ENCODE results near the gene KSR1.

KSR1 gene

DNA sequence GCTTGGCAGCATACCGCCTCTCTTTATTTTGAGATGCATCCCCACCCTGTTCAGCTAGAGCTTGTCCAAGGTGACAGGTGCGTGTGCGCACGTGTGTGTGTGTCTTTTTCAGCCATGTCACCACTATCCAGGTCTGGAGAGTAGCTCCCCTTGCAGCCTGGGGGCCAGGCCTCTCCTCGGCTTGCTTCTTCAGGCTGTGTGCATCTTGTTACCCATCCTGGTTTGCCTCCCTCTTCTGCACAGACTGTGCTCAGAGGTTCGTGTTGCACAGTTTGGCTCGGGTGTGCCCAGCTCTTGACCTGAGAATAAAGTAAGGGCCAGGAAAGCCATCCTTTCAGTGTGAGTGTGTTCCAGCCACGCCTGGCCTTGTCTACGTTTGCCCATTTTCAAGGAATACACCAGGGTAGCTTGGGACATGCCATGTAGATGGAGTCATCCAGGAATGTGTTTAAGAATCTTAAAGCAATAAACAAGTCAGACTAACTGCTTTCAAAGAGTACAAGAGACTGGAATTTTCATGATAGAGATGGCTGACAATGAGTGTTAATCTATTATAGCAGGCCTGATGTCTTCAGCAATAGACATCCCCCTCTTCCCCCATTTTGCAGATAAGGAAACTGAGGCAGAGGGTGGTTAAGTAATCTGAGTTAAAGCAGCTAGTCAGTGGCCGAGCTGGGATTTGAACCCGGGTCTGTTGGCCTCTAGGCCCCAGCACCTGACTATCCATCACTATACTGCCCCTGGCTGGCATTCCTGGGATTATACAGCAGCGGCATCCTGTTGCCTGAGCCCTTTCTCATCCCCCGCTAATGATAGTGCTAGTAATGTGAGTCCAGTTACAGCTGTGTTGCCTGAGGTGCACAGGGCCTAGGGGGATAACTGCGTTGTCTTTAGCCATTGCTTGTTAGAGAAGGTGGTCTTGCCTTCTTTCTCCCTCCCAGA lies 77.9 kb downstream of the KSR1 start:
- no peak for DNase-seq

DNA sequence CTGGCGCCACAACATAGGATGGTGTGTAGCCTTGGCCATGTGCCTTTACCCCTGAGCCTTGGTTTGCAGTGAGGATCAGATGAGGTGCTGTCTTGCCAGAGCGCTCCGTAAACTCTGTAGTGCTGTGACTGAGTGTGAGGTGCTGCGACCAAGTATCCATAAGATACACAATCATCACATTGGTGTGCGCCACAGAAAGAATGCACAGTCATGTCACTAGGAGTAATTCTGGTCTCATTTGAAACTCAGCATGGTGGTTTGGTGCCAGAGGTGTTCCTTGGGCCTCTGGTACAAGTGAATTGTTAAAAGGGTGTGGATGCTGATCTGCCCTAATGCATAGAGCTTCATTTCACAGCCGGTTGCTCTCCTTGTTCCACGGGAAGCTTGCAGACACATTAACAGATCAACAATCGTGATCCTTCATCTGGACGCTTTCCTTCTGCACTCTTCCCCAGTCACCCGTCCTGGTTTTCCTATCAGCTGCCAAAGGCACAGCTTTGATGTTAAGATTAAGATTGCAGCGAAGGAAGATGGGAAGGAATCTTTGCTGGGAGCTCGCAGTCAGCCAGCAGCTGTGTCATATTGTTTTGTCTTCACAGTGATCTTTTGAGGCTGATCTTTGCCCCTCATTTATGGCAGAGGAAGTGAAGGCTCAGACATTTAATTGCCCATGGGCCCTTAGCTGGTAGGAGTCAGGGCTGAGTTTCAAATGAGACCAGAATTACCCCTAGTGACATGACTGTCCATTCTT lies 79.1 kb downstream of the KSR1 start:
- DNase-seq, result no peak

DNA sequence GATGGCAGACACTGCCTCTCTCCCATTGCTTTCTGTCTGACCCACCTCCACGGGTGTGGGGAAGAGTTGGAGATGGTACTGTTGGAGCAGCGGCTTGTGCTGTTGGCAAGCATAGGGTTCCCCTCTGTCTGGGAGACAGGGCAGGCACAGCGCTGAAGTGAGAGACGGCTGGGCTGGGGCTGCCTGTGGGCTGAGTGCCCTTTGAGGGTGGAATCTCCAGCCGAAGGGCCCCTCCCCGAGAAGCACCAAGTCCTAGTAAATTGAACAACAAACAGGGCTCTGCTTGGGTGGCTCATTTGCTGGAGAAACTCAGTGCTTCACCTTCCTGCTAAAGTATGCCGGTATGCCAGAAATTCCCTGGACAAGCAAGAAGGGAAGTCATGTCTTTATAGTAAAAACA lies 79.7 kb downstream of the KSR1 start:
- no peak for DNase-seq

DNA sequence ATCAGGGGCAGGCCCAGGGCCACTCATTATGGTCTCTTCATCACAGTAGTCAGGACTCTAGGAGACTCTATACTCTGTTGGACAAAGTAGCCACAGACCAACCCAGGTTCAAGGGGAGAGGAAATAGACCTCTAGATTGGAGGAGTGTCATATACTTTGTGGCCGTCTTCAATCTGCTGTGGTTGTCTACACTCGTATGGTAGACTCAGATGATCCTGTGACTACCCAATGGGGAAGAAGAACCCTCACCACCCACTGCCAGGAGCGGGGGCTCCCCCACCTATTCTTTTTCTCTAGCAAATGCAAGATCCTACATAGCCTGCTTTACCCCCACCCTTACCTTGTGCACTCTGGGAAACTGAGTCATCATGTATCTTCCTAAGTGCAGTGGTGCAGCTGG lies 80.5 kb downstream of the KSR1 start:
- DNase-seq, result no peak

DNA sequence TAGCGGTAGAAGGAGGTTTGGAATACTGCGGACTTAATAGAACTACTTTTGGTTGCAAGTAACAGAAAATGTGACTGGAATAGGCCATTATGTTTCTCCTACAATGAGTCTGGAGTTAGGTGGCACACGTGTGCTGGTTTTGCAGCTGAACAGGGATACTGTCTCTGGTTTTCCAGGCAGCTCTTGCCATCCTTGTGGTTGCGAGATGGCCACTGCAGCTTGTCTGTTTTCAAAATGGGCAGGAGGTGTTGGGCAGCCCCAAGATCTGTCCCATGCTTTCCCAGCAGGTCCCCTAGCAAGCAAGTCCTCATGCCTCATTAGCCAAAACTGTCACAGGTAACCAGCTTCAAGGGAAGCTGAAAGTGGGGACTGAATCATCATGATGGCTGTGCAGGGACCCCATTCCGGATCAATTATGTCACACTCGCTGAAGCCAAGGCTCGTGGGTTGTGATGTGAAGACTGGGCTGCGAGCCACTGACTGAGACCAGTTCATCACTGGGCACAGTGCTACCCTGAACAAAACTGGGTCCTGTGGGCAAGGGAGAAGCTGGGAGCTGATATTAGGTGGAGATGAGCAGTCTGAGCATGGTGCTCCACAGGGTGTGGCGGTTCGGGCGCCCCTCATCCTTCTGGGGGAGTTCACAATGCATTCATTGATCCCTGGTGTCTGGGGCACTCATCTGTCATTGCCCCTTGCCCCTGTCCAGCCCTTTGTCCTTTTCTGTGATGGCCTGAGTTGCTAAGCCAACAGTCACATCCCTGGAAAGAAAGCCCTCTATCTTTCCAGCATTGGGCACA lies 82.1 kb downstream of the KSR1 start:
- DNase-seq, result peak in 27 of 58 donors; percentile 16 to 74 (median 36)

DNA sequence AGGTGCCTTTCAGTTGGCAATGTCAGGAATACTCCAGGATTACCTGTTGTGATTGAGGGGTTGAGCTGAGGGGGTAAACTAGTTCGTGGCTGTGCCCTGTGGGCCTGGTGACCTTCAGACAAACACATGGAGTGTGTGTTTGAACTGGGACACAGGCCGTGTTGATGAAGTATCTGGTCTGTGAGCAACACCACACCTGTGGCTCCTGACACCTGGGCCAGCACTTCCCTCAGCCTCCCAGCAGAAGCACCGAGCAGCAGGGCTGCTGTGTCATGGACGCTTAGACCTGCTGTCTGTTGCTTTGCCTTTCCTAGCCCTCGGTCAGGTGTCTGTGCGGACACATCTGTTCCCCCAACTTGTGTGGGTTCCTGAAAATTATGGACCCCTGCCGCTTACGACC lies 82.9 kb downstream of the KSR1 start:
- DNase-seq, result no peak

DNA sequence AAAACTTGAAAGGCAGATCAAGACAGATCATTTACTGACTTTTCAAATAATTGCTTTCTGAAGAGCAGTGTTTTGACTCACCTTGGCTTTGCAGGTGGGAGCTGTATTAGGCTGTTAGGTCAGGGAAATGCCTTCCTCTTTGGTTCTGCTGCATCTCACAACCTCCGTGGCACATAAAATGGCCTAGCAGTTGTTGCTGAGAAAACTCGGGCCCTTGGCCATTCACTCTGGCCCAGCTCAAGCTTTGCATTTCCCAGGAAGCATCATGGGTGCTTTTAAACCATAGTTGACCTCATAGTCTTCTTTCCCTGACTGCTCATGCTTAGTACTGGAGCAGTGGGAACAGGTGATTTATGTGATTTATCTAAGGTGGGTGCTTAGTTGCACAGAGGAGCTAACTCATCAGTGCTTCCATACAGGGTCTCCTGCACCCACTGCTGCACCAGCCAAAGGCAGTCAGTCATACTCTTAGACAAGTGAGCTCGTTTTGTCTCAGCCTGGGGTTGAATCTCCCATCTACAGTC lies 83.6 kb downstream of the KSR1 start:
- no peak for DNase-seq

DNA sequence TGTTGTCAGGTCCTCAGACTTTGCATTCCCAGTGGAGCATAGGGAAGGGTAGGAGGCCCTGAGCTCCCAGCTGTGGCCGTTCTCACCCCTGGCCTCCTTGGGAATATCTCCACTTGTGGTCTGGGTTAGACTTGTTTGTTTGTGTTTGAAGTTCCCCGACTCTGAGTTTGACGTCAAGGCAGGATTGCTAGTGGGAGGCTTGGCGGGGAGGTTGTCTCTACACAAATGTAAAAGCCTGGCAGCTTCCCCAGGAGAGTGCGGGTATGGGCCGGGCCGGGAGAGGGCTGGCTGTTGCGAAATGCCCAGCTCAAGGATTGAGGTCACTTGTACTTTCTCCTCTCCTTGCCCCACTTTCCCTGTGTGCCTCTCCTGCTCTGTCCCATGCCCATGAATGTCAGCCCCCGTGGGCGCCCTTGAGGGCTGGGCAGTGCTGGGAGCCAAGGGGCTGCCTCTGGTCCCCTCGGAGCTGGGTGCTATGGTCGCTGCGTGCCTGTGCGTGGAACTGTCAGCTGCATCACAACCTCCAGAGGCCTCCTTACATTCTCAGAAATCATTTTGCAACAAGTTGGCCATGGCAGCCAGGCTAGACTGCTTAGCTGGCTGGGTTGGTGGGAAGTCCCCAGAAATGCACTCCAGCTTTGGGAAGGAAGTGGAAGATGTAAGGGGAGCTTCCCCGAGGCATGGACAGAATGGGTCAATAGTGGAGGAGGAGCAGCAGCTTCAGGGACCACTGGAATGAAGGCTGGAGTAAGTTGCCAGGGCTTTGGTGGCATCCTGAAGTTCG lies 84.3 kb downstream of the KSR1 start:
- peak in 47 of 58 donors; percentile 21 to 86 (median 60) for DNase-seq

DNA sequence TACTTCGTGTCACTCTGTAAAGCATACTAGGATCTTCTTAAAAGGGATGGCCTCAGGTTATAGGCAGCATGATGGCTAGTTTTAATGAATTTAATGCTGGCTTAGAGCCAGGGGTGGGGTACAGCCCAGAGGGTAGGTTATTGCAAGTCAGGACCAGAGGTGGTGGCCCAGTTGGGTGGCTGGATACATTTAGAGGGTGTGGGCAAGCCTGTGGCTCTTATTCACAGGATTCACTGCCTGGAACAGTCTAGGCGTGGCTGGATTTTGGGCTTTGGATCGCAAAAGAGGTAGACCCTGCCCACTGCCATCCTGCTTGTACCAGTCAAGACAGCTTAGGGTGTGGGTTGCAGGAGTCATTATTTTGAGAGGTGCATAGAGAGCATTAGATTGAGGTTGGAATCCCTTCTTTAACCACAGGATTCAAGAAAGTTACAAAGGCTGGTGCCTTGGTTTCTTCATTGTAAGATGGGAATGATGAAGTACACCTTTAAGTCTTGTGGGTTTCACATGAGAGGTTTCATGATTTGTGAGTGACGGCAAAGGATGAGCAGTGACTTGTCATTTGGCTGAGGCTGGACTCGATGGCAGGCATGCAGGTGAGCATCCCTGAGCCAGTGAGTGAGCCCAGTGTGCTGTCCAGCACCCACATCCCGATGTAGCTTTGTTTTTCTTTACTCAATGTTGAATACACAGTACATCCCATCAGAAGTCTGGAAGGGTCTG lies 85.2 kb downstream of the KSR1 start:
- DNase-seq, result no peak

DNA sequence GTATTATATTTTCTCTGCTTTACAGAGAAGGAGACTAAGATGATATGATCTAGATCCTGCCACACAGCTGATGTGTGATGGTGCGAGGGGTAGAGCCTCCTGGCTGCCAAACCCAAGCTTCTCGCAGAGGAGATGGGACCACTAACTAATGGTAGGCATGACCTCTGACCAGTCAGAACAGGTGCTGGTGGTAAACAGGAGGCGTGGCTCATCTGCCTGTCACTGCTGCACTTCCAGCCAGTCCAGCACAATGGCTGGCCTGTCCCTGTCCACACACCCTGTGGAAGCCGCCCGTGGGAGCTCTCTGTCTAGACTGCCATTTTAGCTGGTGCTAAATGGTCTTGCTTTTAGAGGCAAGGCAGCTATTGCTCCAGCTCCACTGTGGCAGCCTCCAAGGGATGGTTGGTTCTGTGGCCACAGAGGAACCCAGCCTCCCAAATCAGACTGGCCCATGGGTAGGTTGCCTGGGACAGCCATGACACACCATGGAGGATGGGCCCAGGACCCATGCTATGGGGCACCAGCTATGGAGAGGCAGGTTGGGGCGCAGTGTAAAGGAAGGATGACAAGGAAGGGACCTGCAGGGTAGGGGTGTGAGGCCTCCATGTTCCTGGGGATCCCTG lies 86.7 kb downstream of the KSR1 start:
- DNase-seq, result peak in 1 of 58 donors; percentile 25

DNA sequence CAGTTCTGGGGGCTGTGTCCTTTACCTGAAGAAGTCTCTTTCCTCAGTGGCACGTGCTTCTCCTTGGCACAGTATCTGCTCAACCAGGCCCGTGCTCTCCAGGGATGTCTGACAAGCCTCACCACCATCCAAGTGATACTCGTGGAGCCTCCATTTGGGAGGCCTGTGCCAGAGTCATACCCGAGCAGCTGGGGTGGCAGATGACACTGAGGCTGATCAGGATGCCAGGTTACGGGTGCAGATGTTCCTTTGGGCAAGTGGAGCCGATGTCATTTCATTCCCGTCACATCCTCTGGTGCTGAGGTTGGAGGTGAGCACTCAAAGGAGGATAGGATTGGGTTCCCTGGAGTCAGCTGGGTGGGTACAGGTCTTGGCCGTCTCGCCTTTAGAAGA lies 87.2 kb downstream of the KSR1 start:
- DNase-seq, result no peak

DNA sequence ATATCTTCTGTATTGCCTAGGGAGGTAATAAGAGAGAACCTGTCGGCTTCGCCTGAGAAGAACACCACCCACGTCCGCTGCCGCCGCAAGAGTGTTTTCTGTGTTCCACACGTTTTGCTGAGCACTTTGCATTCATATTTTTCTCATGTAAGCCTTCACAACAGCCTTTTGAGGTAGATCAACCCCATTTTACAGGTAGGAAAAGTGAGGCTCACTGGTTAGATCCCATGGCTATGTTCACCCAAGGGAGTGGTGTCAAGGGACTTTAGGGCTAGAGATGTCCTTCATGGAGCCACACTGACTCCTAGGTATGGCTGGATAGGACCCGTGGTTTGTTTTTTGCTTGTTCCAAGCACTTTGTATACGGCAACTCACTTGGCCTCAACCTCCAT lies 87.7 kb downstream of the KSR1 start:
- DNase-seq, result no peak

DNA sequence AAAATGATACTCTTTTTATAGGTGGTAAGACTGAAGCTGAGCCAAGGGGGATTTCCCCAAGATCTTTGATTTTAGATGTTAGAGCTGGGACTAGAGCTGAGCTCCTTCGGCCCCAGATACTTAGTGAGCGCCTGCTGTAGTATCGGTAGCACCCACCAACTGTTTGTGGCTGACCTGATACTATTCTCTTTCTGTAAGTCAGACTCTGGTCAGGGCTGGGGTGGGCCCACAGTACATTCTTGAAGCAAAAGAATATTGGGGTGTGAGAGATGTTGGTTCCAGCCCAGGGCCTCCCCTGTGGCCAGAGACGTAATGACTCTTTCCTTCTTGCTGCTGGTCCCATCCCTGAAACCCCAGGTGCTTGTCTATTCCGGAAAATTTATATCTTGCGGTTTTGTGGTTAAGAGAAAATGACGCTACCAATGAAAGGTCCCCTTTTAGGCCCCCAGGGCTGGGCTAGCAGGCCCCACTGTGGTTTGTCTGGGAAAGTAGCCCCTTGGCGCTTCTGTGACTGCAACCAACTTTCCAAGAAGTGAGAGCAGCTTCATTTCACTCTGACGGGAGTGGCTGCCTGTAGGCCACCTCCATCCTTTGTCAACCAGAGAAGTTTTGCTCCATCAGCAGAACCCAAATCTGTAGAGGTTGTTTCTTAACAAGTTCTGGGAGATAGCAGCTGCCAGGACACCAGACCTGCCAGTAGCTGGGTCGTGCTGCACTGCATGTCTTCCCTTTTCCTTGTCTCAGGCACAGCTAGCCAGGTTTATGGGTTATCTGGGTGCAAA lies 88.3 kb downstream of the KSR1 start:
- DNase-seq, result no peak

DNA sequence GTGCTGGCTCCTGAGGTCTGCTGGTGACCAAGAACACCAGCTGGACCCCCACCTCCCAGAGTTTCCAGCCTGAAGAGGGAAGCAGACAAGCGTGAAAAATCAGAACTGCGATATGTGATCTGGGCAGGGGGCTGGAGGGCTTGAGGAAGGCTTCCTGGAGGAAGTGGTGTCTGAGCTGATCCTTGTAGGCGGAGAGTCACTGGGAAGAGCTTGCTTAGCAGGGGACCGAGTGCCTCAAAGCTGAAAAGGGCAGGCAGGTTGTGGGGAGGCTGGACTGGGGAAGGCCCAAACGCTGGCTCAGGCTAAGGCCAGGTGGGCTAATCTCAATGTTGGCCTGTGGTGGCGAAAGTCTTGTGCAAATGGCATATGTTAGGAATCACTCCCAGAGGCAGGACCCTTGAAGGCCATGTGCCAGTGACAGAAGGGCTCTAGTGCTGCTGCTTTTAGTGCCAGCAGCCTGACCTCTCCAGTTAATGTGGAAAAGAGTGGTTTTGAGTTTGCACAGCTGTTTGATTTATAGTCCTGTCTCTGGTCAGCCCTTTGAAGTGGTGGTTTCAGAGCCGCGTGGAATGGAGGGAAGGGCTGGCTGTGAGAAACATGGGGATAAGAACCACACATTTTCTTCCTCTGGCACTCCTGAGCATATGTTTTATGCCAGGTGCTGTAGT lies 89.4 kb downstream of the KSR1 start:
- no peak for DNase-seq

DNA sequence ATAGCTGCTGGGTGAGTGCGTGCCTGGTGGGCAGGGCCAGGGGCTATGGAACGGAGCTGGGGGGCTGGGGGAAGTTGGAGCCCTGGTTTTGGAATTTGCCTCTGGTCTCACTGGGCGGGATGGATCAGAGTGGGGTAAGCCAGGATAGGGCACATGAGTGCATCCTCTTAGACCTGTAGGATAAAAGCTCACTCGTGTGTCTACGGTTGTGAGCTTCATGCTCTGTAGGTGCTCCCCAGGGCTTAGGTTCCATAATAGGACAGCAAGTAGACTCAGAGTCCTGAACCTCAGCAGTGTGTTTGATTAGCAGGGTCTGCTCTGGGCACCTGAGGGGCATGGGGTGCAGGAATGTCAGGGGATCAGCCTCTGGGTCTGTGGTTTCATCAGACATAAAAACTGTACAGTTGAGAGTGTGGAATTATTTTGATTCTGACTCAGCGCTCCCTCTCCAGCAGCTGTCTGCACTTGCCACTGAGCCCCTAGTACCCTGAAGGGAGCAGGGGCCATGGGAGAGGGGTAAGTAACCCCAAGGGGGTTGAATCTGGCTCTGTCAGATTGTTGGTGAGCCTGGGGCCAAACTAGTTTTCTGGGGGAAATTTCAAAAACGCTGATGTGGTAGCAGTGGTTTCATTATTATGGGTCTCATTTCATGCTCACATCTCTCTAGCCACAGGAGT lies 90.5 kb downstream of the KSR1 start:
- DNase-seq, result no peak

DNA sequence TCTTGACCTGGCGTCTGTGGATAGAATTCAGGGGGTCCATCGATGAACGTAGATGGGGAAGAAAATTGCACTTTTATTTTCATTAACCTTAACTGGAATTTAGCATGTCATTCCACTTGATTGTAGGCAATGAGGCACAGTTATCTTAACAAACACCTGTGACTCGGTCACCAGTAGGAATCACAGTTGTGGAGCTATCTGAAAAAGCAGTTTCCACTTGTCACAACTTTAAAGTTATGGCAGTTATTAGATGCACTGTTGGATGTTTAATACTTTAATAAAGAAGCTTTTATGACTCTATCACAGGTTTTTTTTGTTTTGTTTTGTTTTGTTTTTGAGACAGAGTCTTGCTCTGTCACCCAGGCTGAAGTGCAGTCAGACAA lies 91.0 kb downstream of the KSR1 start:
- no peak for DNase-seq

DNA sequence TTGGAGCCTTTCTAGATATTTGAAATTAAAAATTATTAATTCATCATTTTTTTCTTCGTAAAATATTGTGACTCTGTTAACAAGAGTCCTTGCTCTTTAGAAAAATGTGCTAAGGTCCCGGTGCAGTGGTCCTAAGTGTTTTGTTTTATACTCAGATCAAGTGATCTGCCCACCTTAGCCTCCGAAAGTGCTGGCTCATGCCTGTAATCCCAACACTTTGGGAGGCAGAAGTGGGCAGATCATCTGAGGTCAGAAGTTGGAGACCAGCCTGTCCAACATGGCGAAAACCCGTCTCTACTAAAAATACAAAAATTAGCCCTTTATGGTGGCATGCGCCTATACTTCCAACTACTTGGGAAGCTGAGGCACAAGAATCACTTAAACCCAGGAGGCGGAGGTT lies 92.1 kb downstream of the KSR1 start:
- no peak for DNase-seq

Data from anterior cingulate cortex (tissue), 58 donors.